HEK293 (cell line): Measurements from ENCODE around the gene ERMAP.

Experiments
- BCL11B ChIP-seq: fragments of 450-650 bp; formaldehyde crosslinking; IDR thresholded peaks from 2 replicates; pipeline ENCODE4 v1.5.1; 2016; ENCODE audit warnings: low read depth, missing biosample characterization, missing genetic modification characterization
- GLIS2 ChIP-seq: fragments of 450-650 bp; formaldehyde crosslinking; IDR thresholded peaks from 2 replicates; pipeline ENCODE4 v1.5.1; 2016; ENCODE audit warnings: missing biosample characterization, missing genetic modification characterization
- KLF9 ChIP-seq: fragments of 450-650 bp; formaldehyde crosslinking; IDR thresholded peaks from 2 replicates; pipeline ENCODE4 v1.5.1; 2016; ENCODE audit warnings: missing biosample characterization, missing genetic modification characterization, low read depth
- REPIN1 ChIP-seq: fragments of 450-650 bp; formaldehyde crosslinking; IDR thresholded peaks from 2 replicates; pipeline ENCODE4 v1.5.1; 2017; ENCODE audit warnings: missing biosample characterization, missing genetic modification characterization, low read depth
- TRIM28 ChIP-seq: IDR thresholded peaks from 2 replicates; pipeline ENCODE4 v1.6.1; 2011; ENCODE audit warnings: low read length, control low read depth, borderline replicate concordance
- ZBTB20 ChIP-seq: fragments of 450-650 bp; formaldehyde crosslinking; IDR thresholded peaks from 2 replicates; pipeline ENCODE4 v1.5.1; 2016; ENCODE audit warnings: missing biosample characterization, missing genetic modification characterization
- ZFP69B ChIP-seq: fragments of 450-650 bp; formaldehyde crosslinking; IDR thresholded peaks from 2 replicates; pipeline ENCODE4 v1.5.1; 2016; ENCODE audit warnings: missing biosample characterization, missing genetic modification characterization
- ZNF133 ChIP-seq: fragments of 450-650 bp; formaldehyde crosslinking; IDR thresholded peaks from 2 replicates; pipeline ENCODE4 v1.5.1; 2016; ENCODE audit warnings: missing biosample characterization, missing genetic modification characterization
- ZNF155 ChIP-seq: fragments of 450-650 bp; formaldehyde crosslinking; IDR thresholded peaks from 2 replicates; pipeline ENCODE4 v1.5.1; 2016; ENCODE audit warnings: missing biosample characterization, missing genetic modification characterization
- ZNF157 ChIP-seq: fragments of 450-650 bp; formaldehyde crosslinking; IDR thresholded peaks from 2 replicates; pipeline ENCODE4 v1.5.1; 2016; ENCODE audit warnings: missing biosample characterization, missing genetic modification characterization
- ZNF24 ChIP-seq: fragments of 450-650 bp; formaldehyde crosslinking; IDR thresholded peaks from 2 replicates; pipeline ENCODE4 v1.5.1; 2016; ENCODE audit warnings: missing biosample characterization, missing genetic modification characterization
- ZNF248 ChIP-seq: fragments of 450-650 bp; formaldehyde crosslinking; IDR thresholded peaks from 2 replicates; pipeline ENCODE4 v1.5.1; 2017; ENCODE audit warnings: missing biosample characterization, missing genetic modification characterization
- ZNF274 ChIP-seq, 2 experiments: fragments of 200-500 bp in 1 of 2; fragments of 450-650 bp in 1 of 2; sonication (Bioruptor generic) in 1 of 2; formaldehyde crosslinking in 1 of 2; IDR thresholded peaks; 2 replicates each; pipeline versions ENCODE4 v1.5.1 to v1.6.1; 2014 to 2016; ENCODE audit warnings: borderline replicate concordance in 1 of 2, inconsistent platforms in 1 of 2, low read length in 1 of 2, missing biosample characterization in 1 of 2, missing genetic modification characterization in 1 of 2
- ZNF501 ChIP-seq: fragments of 450-650 bp; formaldehyde crosslinking; IDR thresholded peaks from 2 replicates; pipeline ENCODE4 v1.5.1; 2016; ENCODE audit warnings: missing biosample characterization, missing genetic modification characterization
- ZNF670 ChIP-seq: fragments of 450-650 bp; formaldehyde crosslinking; IDR thresholded peaks from 2 replicates; pipeline ENCODE4 v1.5.1; 2016; ENCODE audit warnings: missing biosample characterization, missing genetic modification characterization, low read depth
- ZNF677 ChIP-seq: fragments of 450-650 bp; IDR thresholded peaks from 2 replicates; pipeline ENCODE4 v1.5.0; 2018; ENCODE audit warnings: missing biosample characterization, mild to moderate bottlenecking, missing genetic modification characterization, moderate library complexity
- ZNF747 ChIP-seq: fragments of 450-650 bp; formaldehyde crosslinking; IDR thresholded peaks from 2 replicates; pipeline ENCODE4 v1.5.1; 2016; ENCODE audit warnings: missing biosample characterization, missing genetic modification characterization
- ZNF76 ChIP-seq: fragments of 450-650 bp; formaldehyde crosslinking; IDR thresholded peaks from 2 replicates; pipeline ENCODE4; 2016; ENCODE audit warnings: low read depth, missing biosample characterization, missing genetic modification characterization, borderline replicate concordance
- ZXDB ChIP-seq: fragments of 450-650 bp; formaldehyde crosslinking; IDR thresholded peaks from 2 replicates; pipeline ENCODE4 v1.5.1; 2016; ENCODE audit warnings: missing biosample characterization, missing genetic modification characterization
- TF ChIP-seq, protein P1 (sequence below): fragments of 450-650 bp; formaldehyde crosslinking; IDR thresholded peaks from 2 replicates; pipeline ENCODE4 v1.5.1; 2016; ENCODE audit warnings: missing biosample characterization, missing genetic modification characterization
- TF ChIP-seq, protein P2 (sequence below): fragments of 450-650 bp; formaldehyde crosslinking; conservative IDR thresholded peaks from 2 replicates; pipeline ENCODE4 v1.5.1; 2016; ENCODE audit warnings: low read depth, missing biosample characterization, missing genetic modification characterization
- TF ChIP-seq, protein P3 (sequence below): IDR thresholded peaks from 2 replicates; pipeline ENCODE4 v1.6.1; 2011; ENCODE audit warnings: mild to moderate bottlenecking, low read depth, low read length, borderline replicate concordance
- TF ChIP-seq, protein P4 (sequence below): fragments of 450-650 bp; formaldehyde crosslinking; IDR thresholded peaks from 2 replicates; pipeline ENCODE4 v1.5.1; 2016; ENCODE audit warnings: missing biosample characterization, missing genetic modification characterization
- TF ChIP-seq, protein P5 (sequence below): fragments of 450-650 bp; formaldehyde crosslinking; IDR thresholded peaks from 2 replicates; pipeline ENCODE4 v1.5.1; 2016; ENCODE audit warnings: missing biosample characterization, missing genetic modification characterization, borderline replicate concordance
- TF ChIP-seq, protein P6 (sequence below): fragments of 450-650 bp; formaldehyde crosslinking; IDR thresholded peaks from 2 replicates; pipeline ENCODE4 v1.5.1; 2016; ENCODE audit warnings: missing biosample characterization, missing genetic modification characterization

Gene ERMAP

DNA sequence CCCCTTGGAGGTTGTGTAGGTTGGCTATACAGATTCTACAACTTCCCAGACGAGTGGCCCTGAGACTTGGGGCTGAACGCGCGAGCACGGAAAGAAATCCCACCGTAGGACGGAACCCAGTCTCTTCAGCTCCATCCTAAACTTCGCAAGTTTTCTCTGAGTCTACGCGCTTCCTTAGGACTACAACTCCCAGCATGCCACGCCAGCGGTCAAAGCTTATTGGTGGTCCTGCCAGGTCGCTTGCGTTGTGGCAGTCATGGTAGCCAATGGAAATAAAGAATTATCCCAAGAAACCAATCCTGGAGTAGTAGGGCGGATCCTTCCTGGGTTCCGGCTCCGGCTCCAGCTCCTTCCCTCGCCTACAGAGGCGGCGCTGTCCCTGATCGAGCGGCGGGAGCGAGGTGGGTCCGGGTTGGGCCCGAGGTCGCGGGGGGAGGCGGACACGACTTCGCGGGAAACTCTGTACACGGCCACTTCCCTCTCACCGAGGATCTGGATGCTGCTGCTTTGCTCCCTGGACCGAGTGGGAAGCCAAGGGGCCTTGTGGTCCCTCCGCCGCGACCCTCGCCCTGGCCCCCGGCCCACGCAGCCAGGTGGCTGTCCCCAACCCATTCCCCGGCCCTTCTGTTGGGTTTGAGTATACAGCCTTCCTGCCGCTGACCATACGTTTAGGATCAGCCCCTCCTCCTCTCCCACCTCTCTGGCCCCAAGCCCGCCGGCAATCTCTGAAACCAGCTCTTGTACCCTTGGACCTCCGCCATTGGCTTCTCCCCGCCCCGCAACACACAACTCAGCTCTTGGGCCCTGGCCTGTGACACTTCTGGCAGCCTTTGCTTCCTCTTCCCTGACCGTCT is 29.6 kb downstream of the ERMAP start, which contains the start of gene ZNF691 (continued):
- TF ChIP-seq ZNF157 (tag by site-specific recombination) (no peak), ZNF76 (tag by site-specific recombination) (peak; percentile 96), ZNF155 (no peak), ZNF501 (tag by site-specific recombination) (peak; percentile 57), ZNF133 (tag by site-specific recombination) (no peak), ZFP69B (tag by site-specific recombination) (peak; percentile 95), KLF9 (peak; percentile 23; the same call in 1 of the 2 replicates), ZXDB (tag by site-specific recombination) (peak; percentile 74), ZNF747 (tag by site-specific recombination) (no peak), ZNF677 (tag by site-specific recombination) (no peak), ZBTB20 (tag by site-specific recombination) (peak; percentile 59; the same call in 1 of the 2 replicates), ZNF670 (tag by site-specific recombination) (no peak), ZNF248 (tag by site-specific recombination) (no peak), GLIS2 (tag by site-specific recombination) (peak; percentile 34; the same call in 1 of the 2 replicates), ZNF24 (peak; percentile 35; the same call in 1 of the 2 replicates), ZNF274 (IDR thresholded peaks at IDR 0.05; ENCODE audit: low read length) (no peak), ZNF274 (tag by site-specific recombination; IDR thresholded peaks at IDR 0.05; ENCODE audit: borderline replicate concordance) (no peak), TRIM28 (no peak), REPIN1 (tag by site-specific recombination) (0 out of 2 replicates have a peak, but pooled peaks have one; percentile 6), BCL11B (tag by site-specific recombination) (peak; percentile 82)
- TF ChIP-seq, protein P1, sequence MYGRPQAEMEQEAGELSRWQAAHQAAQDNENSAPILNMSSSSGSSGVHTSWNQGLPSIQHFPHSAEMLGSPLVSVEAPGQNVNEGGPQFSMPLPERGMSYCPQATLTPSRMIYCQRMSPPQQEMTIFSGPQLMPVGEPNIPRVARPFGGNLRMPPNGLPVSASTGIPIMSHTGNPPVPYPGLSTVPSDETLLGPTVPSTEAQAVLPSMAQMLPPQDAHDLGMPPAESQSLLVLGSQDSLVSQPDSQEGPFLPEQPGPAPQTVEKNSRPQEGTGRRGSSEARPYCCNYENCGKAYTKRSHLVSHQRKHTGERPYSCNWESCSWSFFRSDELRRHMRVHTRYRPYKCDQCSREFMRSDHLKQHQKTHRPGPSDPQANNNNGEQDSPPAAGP (tag by site-specific recombination): peak; percentile 24; the same call in 1 of the 2 replicates
- TF ChIP-seq, protein P2, sequence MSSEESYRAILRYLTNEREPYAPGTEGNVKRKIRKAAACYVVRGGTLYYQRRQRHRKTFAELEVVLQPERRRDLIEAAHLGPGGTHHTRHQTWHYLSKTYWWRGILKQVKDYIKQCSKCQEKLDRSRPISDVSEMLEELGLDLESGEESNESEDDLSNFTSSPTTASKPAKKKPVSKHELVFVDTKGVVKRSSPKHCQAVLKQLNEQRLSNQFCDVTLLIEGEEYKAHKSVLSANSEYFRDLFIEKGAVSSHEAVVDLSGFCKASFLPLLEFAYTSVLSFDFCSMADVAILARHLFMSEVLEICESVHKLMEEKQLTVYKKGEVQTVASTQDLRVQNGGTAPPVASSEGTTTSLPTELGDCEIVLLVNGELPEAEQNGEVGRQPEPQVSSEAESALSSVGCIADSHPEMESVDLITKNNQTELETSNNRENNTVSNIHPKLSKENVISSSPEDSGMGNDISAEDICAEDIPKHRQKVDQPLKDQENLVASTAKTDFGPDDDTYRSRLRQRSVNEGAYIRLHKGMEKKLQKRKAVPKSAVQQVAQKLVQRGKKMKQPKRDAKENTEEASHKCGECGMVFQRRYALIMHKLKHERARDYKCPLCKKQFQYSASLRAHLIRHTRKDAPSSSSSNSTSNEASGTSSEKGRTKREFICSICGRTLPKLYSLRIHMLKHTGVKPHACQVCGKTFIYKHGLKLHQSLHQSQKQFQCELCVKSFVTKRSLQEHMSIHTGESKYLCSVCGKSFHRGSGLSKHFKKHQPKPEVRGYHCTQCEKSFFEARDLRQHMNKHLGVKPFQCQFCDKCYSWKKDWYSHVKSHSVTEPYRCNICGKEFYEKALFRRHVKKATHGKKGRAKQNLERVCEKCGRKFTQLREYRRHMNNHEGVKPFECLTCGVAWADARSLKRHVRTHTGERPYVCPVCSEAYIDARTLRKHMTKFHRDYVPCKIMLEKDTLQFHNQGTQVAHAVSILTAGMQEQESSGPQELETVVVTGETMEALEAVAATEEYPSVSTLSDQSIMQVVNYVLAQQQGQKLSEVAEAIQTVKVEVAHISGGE: peak; percentile 77
- TF ChIP-seq, protein P3, sequence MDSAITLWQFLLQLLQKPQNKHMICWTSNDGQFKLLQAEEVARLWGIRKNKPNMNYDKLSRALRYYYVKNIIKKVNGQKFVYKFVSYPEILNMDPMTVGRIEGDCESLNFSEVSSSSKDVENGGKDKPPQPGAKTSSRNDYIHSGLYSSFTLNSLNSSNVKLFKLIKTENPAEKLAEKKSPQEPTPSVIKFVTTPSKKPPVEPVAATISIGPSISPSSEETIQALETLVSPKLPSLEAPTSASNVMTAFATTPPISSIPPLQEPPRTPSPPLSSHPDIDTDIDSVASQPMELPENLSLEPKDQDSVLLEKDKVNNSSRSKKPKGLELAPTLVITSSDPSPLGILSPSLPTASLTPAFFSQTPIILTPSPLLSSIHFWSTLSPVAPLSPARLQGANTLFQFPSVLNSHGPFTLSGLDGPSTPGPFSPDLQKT: peak; percentile 51; the same call in 1 of the 2 replicates
- TF ChIP-seq, protein P4, sequence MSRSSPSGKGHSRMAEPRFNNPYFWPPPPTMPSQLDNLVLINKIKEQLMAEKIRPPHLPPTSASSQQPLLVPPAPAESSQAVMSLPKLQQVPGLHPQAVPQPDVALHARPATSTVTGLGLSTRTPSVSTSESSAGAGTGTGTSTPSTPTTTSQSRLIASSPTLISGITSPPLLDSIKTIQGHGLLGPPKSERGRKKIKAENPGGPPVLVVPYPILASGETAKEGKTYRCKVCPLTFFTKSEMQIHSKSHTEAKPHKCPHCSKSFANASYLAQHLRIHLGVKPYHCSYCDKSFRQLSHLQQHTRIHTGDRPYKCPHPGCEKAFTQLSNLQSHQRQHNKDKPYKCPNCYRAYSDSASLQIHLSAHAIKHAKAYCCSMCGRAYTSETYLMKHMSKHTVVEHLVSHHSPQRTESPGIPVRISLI (tag by site-specific recombination): no peak
- TF ChIP-seq, protein P5, sequence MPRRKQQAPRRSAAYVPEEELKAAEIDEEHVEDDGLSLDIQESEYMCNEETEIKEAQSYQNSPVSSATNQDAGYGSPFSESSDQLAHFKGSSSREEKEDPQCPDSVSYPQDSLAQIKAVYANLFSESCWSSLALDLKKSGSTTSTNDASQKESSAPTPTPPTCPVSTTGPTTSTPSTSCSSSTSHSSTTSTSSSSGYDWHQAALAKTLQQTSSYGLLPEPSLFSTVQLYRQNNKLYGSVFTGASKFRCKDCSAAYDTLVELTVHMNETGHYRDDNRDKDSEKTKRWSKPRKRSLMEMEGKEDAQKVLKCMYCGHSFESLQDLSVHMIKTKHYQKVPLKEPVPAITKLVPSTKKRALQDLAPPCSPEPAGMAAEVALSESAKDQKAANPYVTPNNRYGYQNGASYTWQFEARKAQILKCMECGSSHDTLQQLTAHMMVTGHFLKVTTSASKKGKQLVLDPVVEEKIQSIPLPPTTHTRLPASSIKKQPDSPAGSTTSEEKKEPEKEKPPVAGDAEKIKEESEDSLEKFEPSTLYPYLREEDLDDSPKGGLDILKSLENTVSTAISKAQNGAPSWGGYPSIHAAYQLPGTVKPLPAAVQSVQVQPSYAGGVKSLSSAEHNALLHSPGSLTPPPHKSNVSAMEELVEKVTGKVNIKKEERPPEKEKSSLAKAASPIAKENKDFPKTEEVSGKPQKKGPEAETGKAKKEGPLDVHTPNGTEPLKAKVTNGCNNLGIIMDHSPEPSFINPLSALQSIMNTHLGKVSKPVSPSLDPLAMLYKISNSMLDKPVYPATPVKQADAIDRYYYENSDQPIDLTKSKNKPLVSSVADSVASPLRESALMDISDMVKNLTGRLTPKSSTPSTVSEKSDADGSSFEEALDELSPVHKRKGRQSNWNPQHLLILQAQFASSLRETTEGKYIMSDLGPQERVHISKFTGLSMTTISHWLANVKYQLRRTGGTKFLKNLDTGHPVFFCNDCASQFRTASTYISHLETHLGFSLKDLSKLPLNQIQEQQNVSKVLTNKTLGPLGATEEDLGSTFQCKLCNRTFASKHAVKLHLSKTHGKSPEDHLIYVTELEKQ (tag by site-specific recombination): no peak
- TF ChIP-seq, protein P6, sequence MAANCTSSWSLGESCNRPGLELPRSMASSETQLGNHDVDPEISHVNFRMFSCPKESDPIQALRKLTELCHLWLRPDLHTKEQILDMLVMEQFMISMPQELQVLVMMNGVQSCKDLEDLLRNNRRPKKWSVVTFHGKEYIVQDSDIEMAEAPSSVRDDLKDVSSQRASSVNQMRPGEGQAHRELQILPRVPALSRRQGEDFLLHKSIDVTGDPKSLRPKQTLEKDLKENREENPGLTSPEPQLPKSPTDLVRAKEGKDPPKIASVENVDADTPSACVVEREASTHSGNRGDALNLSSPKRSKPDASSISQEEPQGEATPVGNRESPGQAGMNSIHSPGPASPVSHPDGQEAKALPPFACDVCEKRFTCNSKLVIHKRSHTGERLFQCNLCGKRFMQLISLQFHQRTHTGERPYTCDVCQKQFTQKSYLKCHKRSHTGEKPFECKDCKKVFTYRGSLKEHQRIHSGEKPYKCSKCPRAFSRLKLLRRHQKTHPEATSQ: no peak
